Astrocyte of the spinal cord (primary cell): Measurements from ENCODE around the gene LDLRAD3.
A peak's percentile ranks its signal among the peaks of the same experiment; 100 is the strongest.
"Not testable (repeated sequence)": the region's sequence is repeated elsewhere in the genome, so short reads cannot be mapped to it uniquely, and the experiment has no call there.

Experiments
- DNase-seq: peaks from one replicate; pipeline ENCODE4 v3.0.0; 2011; ENCODE audit warnings: low read depth, low spot score
- H3K4me3 ChIP-seq: 2 replicates; pipeline ENCODE4 v1.5.1; 2011; ENCODE audit warnings: low read depth, mild to moderate bottlenecking, low read length, moderate library complexity
- in situ Hi-C: cut with HindIII; loops from 2 replicates; pipeline ENCODE4 v1.10.0; 2017; ENCODE audit warnings: low sequenced_read_pairs
- TF ChIP-seq, protein P1 (sequence below): IDR thresholded peaks from 2 replicates; pipeline ENCODE4 v1.5.1; 2012; ENCODE audit warnings: low read depth, mild to moderate bottlenecking, low read length, inconsistent platforms

Gene LDLRAD3

DNA sequence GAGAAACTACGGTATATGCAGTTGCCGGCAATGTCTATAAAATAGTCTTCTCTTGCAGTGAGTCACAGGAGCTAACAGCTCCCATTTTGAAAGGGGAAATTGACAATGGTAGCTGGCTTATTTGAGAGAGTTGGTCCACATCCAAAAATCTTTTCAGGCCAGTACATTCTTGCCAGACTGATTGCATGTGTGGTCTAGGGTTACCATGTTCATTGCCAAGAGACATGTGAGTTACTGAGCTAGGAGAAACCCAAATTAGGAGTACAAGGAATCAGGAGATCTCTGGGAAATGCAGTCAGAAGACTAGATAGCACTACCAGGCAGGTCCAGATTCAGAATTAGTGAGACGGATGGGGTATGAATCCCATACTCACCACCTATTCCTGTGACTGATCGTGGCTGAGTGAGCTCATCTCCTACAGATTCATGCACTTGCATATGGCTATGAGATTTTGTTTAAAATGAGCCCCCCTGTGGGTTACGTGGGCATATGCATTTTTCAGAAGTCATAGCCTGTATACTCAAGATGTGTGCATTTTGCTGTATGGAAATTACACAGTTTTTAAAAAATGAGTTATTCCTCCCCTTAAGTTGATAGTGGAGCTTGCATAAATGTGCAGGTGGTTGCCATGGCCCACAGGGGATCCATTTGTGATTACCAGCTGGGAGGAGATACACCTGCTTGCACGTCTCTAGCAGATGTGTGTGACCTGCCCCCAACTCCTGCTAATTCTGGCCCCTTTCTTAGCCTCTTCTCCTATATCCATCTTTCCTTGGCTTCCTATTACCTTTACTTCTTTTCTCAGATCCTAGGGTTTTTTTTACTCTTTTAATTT lies 242.7 kb downstream of the LDLRAD3 start:
- in situ Hi-C loops, result no loop called here
- TF ChIP-seq, protein P1, sequence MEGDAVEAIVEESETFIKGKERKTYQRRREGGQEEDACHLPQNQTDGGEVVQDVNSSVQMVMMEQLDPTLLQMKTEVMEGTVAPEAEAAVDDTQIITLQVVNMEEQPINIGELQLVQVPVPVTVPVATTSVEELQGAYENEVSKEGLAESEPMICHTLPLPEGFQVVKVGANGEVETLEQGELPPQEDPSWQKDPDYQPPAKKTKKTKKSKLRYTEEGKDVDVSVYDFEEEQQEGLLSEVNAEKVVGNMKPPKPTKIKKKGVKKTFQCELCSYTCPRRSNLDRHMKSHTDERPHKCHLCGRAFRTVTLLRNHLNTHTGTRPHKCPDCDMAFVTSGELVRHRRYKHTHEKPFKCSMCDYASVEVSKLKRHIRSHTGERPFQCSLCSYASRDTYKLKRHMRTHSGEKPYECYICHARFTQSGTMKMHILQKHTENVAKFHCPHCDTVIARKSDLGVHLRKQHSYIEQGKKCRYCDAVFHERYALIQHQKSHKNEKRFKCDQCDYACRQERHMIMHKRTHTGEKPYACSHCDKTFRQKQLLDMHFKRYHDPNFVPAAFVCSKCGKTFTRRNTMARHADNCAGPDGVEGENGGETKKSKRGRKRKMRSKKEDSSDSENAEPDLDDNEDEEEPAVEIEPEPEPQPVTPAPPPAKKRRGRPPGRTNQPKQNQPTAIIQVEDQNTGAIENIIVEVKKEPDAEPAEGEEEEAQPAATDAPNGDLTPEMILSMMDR, result no peak
- peak; percentile 86 for DNase-seq
- no peak overlapping the region for H3K4me3 ChIP-seq

DNA sequence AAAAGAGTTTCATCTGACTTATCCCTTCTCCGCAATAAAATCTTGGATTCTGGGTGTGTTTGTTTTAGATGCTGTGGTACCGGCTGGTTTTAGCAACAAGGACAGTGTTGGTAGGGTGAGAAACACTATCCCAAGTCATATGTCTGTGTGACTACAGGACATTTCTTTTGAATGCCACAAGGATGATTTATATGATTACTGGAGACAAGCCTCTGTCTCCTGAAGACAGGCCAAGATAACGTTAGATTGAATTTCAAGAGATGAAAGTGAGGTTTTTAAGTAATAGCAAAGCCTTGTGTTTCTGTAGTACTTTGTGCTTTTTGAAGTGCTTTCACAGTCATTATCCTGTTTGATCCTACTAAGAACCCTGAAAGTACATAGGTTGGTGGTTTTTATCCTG lies 243.8 kb downstream of the LDLRAD3 start:
- TF ChIP-seq, protein P1, result no peak
- H3K4me3 ChIP-seq, result no peak overlapping the region
- DNase-seq, result no peak
- in situ Hi-C loops, result no loop called here

DNA sequence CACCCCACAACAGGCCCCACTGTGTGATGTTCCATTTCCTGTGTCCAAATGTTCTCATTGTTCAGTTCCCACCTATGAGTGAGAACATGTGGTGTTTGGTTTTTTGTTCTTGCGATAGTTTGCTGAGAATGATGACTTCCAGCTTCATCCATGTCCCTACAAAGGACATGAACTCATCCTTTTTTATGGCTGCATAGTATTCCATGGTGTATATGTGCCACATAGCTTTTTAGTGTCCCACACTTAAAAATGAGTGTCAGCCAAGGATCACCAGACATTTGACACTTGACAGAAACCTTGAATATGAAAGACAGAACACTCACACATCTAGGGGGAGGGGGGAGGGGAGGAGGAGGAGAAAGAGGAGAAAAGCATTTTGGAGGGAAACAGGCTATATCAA lies 245.9 kb downstream of the LDLRAD3 start:
- in situ Hi-C loops, H3K4me3 ChIP-seq, DNase-seq: not testable (repeated sequence)

DNA sequence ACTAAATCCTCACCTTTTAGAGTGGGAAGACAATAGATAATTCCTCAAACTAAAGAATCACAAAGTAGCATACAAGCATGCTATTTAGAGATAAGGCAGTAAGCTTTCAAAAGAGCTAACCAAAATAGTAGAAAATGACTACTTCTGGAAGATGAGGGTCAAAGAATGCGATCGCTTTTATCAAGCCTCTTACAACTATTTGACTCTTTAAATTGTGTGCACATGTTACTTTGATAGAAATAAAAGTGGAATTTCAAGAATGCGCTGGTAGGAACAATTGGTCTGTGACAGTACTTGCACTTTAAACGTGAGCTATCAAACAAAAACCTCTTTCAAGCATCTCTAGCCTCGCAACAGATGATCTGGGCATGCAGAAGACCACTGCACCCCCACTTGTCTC lies 248.1 kb downstream of the LDLRAD3 start:
- in situ Hi-C loops, result no loop called here
- TF ChIP-seq, protein P1, result no peak
- no peak overlapping the region for H3K4me3 ChIP-seq
- DNase-seq, result no peak

DNA sequence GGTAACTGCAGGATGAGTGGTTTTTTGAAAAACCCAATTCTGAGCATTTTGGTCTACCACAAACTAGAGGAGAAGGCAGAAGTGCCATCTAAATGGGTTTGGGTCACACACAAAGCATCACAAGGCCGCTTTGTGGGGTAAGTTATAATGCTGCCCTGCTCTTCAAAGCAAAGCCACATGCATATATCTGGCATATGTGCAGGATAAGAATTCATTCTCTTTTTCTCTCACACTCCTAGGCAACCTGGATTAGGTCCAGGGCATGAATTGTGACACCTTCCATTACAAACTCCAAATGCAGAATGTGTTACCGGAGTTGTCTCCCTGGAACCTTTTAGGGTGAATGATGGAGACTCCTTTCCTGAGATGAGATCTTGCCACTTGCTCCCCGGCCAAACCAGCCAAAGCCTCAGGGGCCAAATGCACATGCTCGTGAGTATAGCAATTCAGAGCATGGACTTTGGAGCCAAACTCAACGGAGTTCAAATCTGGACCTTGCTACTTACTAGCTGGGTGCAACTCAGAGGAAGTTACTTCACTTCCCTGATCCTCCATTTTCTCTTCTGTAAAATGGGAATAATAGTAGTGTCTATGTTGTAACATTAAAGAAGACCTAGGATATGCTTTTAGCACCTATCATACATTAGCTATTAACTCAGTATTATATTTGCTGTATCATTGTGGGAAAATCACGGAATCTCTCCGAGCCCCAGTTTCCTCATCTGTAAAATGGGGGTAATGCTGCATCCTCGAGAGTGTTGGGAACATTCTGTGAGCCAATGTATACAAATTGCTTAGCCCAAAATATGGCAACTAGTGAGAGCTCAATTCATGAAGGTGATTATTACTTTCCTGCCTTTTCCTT lies 248.8 kb downstream of the LDLRAD3 start:
- no peak overlapping the region for H3K4me3 ChIP-seq
- TF ChIP-seq, protein P1, result no peak
- no peak for DNase-seq
- in situ Hi-C loops, result no loop called here

DNA sequence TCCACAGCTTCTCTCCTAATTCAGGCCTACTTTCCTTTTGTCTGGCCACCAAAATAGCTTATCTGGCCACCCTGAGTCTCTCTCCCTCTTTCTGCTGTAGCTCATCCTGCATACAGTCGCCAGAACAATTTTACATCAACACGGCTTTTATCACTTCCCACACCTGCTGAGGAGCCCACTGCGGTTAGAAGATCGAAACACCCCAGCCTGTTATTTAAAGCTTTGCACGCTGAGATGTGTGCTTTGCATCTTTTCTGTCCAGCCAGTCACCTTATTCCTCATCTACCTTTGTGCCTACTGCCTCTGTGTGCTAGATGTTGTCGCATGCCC lies 249.4 kb downstream of the LDLRAD3 start:
- TF ChIP-seq, protein P1, result no peak
- H3K4me3 ChIP-seq, result no peak overlapping the region
- DNase-seq, result no peak
- in situ Hi-C loops, result no loop called here

DNA sequence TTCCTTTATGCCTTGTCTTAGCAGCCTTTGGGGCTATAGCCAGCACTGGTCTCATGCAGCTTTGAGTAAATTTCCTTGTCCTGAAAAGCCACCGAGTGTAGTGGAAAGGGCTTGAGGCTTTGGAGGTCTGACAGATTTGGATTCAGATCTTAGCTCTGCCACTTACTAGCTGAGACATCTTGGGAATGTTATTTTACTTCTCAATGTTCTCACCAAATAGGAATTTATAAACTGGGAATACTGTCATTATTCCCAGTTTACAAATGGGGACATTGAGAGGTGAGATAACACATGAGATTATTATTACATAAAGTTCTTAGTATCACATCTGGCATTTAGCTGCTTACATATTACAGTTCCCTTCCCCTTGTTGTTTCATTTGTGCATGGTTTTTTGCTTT lies 249.9 kb downstream of the LDLRAD3 start:
- H3K4me3 ChIP-seq, result no peak overlapping the region
- DNase-seq, result no peak
- TF ChIP-seq, protein P1, result no peak
- in situ Hi-C loops, result no loop called here
